HepG2 (cell line): ENCODE data around the gene VPS54.

Source experiments
- CTCF ChIP-seq: sonication (generic); formaldehyde crosslinking; IDR thresholded peaks from 2 replicates; pipeline ENCODE4 v1.5.0; 2020; ENCODE audit warnings: mild to moderate bottlenecking, missing genetic modification reagents, moderate library complexity
- POLR2A ChIP-seq, 2 experiments: IDR thresholded peaks; 2 replicates each; pipeline ENCODE4 v1.6.1; 2011; ENCODE audit warnings: low read depth in 2 of 2, low read length in 2 of 2, mild to moderate bottlenecking in 1 of 2, moderate library complexity in 1 of 2; ENCODE audit not compliant: insufficient read depth in 1 of 2
- TOE1 ChIP-seq: sonication (generic); formaldehyde crosslinking; IDR thresholded peaks from 2 replicates; pipeline ENCODE4 v1.4.0; 2020; ENCODE audit warnings: mild to moderate bottlenecking, missing genetic modification reagents
- ZBTB7A ChIP-seq: sonication (generic); formaldehyde crosslinking; IDR thresholded peaks from 2 replicates; pipeline ENCODE4 v1.8.0; 2022; ENCODE audit warnings: mild to moderate bottlenecking, missing genetic modification reagents

- TF ChIP-seq POLR2A (IDR thresholded peaks at IDR 0.05; ENCODE audit: insufficient read depth in 1 of 2, low read depth in 2 of 2, low read length in 2 of 2), result no peak
- TF ChIP-seq CTCF, result no peak
- TF ChIP-seq TOE1 (CRISPR knock-in tag), result no peak
- TF ChIP-seq ZBTB7A (CRISPR knock-in tag), result no peak
These were observed 143.5 kb downstream of the VPS54 start for GRCh38 chr2:63875559-63876245.
